Ecto neural progenitor cell (in vitro differentiated cells): Measurements from ENCODE around the gene MYOF.

Experiments used
- DNase-seq: peaks from one replicate; pipeline ENCODE4 v3.0.0-alpha.2; 2018; ENCODE audit warnings: low spot score

The MYOF gene

GRCh38 chr10:93482145-93482834, at the start of gene MYOF:
Gene MYOF (minus strand): TSS chr10:93482334. CDS start chr10:93482194, 140 bp downstream.
- peak; percentile 64 for DNase-seq

- no peak for DNase-seq
Observed at GRCh38 chr10:93518531-93518930, 36.4 kb upstream of the MYOF start.

GRCh38 chr10:93516006-93516380, 33.9 kb upstream of the MYOF start:
- DNase-seq, result no peak

- DNase-seq, result no peak
Observed at GRCh38 chr10:93515071-93516005, 33.2 kb upstream of the MYOF start.

GRCh38 chr10:93514521-93514920, 32.4 kb upstream of the MYOF start:
- no peak for DNase-seq

- DNase-seq, result no peak
Observed at GRCh38 chr10:93513091-93513490, 31.0 kb upstream of the MYOF start.

GRCh38 chr10:93512565-93512964, 30.4 kb upstream of the MYOF start:
- DNase-seq, result no peak

- DNase-seq, result no peak
Observed at GRCh38 chr10:93509816-93510215, 27.7 kb upstream of the MYOF start.

- no peak for DNase-seq
Observed at GRCh38 chr10:93505075-93505474, 22.9 kb upstream of the MYOF start.

- no peak for DNase-seq
Observed at GRCh38 chr10:93503075-93503474, 20.9 kb upstream of the MYOF start.

- DNase-seq, result no peak
Observed at GRCh38 chr10:93501650-93502049, 19.5 kb upstream of the MYOF start.

GRCh38 chr10:93498166-93498565, 16.0 kb upstream of the MYOF start:
- DNase-seq, result no peak

GRCh38 chr10:93496322-93497041, 14.3 kb upstream of the MYOF start, which contains the start of gene CEP55:
Gene CEP55 (plus strand): TSS chr10:93496612. CDS start chr10:93500052, 3,440 bp downstream.
- DNase-seq, result peak; percentile 98

GRCh38 chr10:93495654-93496321, 13.7 kb upstream of the MYOF start:
- peak; percentile 55 for DNase-seq

GRCh38 chr10:93494494-93494893, 12.4 kb upstream of the MYOF start:
- DNase-seq, result no peak

- DNase-seq, result no peak
Observed at GRCh38 chr10:93493162-93493561, 11.0 kb upstream of the MYOF start.

GRCh38 chr10:93491602-93492121, 9.5 kb upstream of the MYOF start:
- no peak for DNase-seq

- DNase-seq, result no peak
Observed at GRCh38 chr10:93488956-93489528, 6.9 kb upstream of the MYOF start.

GRCh38 chr10:93485690-93486089, 3.6 kb upstream of the MYOF start:
- no peak for DNase-seq

- no peak for DNase-seq
Observed at GRCh38 chr10:93481637-93482144, 443 bp downstream of the MYOF start.

- DNase-seq, result no peak
Observed at GRCh38 chr10:93478873-93479272, 3.3 kb downstream of the MYOF start.
